NCI-H446 (cell line): ENCODE data around the gene FBH1.

ENCODE experiments used
- DNase-seq, 2 experiments: peaks; one replicate each; lab custom pipeline; 2025; lab: John Stamatoyannopoulos, UW

The FBH1 gene

GRCh38 chr10:5981529-5981928 is 91.5 kb downstream of the FBH1 start:
- DNase-seq, result no peak

- DNase-seq, result no peak
Measured at GRCh38 chr10:5983774-5984173, 93.7 kb downstream of the FBH1 start.

DNA sequence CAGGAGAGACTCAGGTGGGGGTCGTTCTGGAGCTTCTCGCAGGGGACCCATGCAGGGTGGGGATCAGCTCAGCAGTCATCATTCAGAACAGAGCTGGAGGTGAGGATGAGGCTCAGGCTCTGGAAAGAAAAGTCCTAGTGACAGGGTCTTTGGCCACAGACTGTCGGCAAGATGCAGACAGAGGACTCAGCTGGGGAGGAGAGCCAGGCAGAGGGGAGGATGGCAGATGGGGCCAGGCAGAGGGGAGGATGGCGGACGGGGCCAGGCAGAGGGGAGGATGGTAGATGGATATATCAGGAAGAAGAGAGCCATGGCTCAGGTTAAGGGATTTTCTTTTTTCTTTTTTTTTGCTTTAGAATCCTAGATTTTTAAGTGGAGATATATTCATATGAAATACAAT is 95.0 kb downstream of the FBH1 start:
- no peak for DNase-seq
